Panc1 (cell line): Measurements from ENCODE around the gene TOMM40.

Experiments
- POLR2AphosphoS5 ChIP-seq: IDR thresholded peaks from 2 replicates; pipeline ENCODE4 v1.6.1; 2012; ENCODE audit warnings: mild to moderate bottlenecking, low read depth, low read length, moderate library complexity
- TF ChIP-seq, protein P1 (sequence below): fragments of 450-650 bp; IDR thresholded peaks from 2 replicates; pipeline ENCODE4 v1.5.1; 2017; ENCODE audit warnings: mild to moderate bottlenecking
- TF ChIP-seq, protein P2 (sequence below), 2 experiments: IDR thresholded peaks; 2 replicates each; pipeline ENCODE4 v1.6.1; 2011 to 2012; ENCODE audit warnings: low read depth in 2 of 2, control low read depth in 1 of 2, low read length in 1 of 2, mild to moderate bottlenecking in 1 of 2, moderate library complexity in 1 of 2; ENCODE audit not compliant: insufficient read depth in 1 of 2

GRCh38 chr19:44887648-44888047 lies 3.4 kb upstream of the TOMM40 start:
- TF ChIP-seq, protein P1, sequence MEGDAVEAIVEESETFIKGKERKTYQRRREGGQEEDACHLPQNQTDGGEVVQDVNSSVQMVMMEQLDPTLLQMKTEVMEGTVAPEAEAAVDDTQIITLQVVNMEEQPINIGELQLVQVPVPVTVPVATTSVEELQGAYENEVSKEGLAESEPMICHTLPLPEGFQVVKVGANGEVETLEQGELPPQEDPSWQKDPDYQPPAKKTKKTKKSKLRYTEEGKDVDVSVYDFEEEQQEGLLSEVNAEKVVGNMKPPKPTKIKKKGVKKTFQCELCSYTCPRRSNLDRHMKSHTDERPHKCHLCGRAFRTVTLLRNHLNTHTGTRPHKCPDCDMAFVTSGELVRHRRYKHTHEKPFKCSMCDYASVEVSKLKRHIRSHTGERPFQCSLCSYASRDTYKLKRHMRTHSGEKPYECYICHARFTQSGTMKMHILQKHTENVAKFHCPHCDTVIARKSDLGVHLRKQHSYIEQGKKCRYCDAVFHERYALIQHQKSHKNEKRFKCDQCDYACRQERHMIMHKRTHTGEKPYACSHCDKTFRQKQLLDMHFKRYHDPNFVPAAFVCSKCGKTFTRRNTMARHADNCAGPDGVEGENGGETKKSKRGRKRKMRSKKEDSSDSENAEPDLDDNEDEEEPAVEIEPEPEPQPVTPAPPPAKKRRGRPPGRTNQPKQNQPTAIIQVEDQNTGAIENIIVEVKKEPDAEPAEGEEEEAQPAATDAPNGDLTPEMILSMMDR = no peak
- no peak for TF ChIP-seq POLR2AphosphoS5
- TF ChIP-seq, protein P2, sequence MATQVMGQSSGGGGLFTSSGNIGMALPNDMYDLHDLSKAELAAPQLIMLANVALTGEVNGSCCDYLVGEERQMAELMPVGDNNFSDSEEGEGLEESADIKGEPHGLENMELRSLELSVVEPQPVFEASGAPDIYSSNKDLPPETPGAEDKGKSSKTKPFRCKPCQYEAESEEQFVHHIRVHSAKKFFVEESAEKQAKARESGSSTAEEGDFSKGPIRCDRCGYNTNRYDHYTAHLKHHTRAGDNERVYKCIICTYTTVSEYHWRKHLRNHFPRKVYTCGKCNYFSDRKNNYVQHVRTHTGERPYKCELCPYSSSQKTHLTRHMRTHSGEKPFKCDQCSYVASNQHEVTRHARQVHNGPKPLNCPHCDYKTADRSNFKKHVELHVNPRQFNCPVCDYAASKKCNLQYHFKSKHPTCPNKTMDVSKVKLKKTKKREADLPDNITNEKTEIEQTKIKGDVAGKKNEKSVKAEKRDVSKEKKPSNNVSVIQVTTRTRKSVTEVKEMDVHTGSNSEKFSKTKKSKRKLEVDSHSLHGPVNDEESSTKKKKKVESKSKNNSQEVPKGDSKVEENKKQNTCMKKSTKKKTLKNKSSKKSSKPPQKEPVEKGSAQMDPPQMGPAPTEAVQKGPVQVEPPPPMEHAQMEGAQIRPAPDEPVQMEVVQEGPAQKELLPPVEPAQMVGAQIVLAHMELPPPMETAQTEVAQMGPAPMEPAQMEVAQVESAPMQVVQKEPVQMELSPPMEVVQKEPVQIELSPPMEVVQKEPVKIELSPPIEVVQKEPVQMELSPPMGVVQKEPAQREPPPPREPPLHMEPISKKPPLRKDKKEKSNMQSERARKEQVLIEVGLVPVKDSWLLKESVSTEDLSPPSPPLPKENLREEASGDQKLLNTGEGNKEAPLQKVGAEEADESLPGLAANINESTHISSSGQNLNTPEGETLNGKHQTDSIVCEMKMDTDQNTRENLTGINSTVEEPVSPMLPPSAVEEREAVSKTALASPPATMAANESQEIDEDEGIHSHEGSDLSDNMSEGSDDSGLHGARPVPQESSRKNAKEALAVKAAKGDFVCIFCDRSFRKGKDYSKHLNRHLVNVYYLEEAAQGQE (IDR thresholded peaks at IDR 0.05; ENCODE audit: insufficient read depth in 1 of 2, low read depth in 2 of 2, low read length in 1 of 2) = no peak
